ENCODE data around the gene ALK. TPM values are rescaled to one million over a fixed set of nuclear protein-coding genes. Genes with fewer than 3 reads are reported as not detected.
"Not testable (repeated sequence)": the region's sequence is repeated elsewhere in the genome, so short reads cannot be mapped to it uniquely, and the experiment has no call there.

ALK gene
- total RNA-seq, 1 donor from 2014 or later = not detected

GRCh38 chr2:29262681-29263260 lies 658.6 kb downstream of the ALK start:
- no peak for TF ChIP-seq CTCF (IDR thresholded peaks at IDR 0.05; ENCODE audit: insufficient read depth, low read length, severe bottlenecking)
- no peaks in the 10 kb centered on the region for H3K36me3 ChIP-seq (ENCODE audit: control insufficient read depth, insufficient read depth, low read length)
- FAIRE-seq (no peak), DNase-seq (ENCODE audit: low read depth) (no peak)
- no peaks in the 10 kb centered on the region for H3K27me3 ChIP-seq (ENCODE audit: control insufficient read depth, insufficient read depth, low read length)
- H3K4me3 ChIP-seq (ENCODE audit: low read depth, low read length) = no peak overlapping the region

- no peak for TF ChIP-seq CTCF (IDR thresholded peaks at IDR 0.05; ENCODE audit: insufficient read depth, low read length, severe bottlenecking)
- no peak for DNase-seq (ENCODE audit: low read depth)
- no peaks in the 10 kb centered on the region for H3K27me3 ChIP-seq (ENCODE audit: control insufficient read depth, insufficient read depth, low read length)
- H3K4me3 ChIP-seq (ENCODE audit: low read depth, low read length) = no peak overlapping the region
- H3K36me3 ChIP-seq (ENCODE audit: control insufficient read depth, insufficient read depth, low read length) = no peaks in the 10 kb centered on the region
- FAIRE-seq = no peak
Measured at GRCh38 chr2:29261003-29261402, 660.4 kb downstream of the ALK start.

GRCh38 chr2:29260142-29260772 lies 661.1 kb downstream of the ALK start:
- no peaks in the 10 kb centered on the region for H3K36me3 ChIP-seq (ENCODE audit: control insufficient read depth, insufficient read depth, low read length)
- FAIRE-seq = no peak

GRCh38 chr2:29259221-29259620 lies 662.2 kb downstream of the ALK start:
- FAIRE-seq = no peak
- DNase-seq (ENCODE audit: low read depth) = no peak
- no peak overlapping the region for H3K4me3 ChIP-seq (ENCODE audit: low read depth, low read length)
- H3K27me3 ChIP-seq (ENCODE audit: control insufficient read depth, insufficient read depth, low read length) = peaks cover 4% of the 10 kb centered on the region
- no peaks in the 10 kb centered on the region for H3K36me3 ChIP-seq (ENCODE audit: control insufficient read depth, insufficient read depth, low read length)
- TF ChIP-seq CTCF (IDR thresholded peaks at IDR 0.05; ENCODE audit: insufficient read depth, low read length, severe bottlenecking) = no peak

More at GRCh38 chr2:29260142-29260772, 661.1 kb downstream of the ALK start:
- no peaks in the 10 kb centered on the region for H3K27me3 ChIP-seq (ENCODE audit: control insufficient read depth, insufficient read depth, low read length)
- no peak for TF ChIP-seq CTCF (IDR thresholded peaks at IDR 0.05; ENCODE audit: insufficient read depth, low read length, severe bottlenecking)
- DNase-seq (ENCODE audit: low read depth) = peak; percentile 52
- no peak overlapping the region for H3K4me3 ChIP-seq (ENCODE audit: low read depth, low read length)

- Histone ChIP-seq H3K36me3 (ENCODE audit: control insufficient read depth, insufficient read depth, low read length) (no peaks in the 10 kb centered on the region), H3K4me3 (ENCODE audit: low read depth, low read length) (no peak overlapping the region), H3K27me3 (ENCODE audit: control insufficient read depth, insufficient read depth, low read length) (peaks cover 4% of the 10 kb centered on the region)
- DNase-seq (ENCODE audit: low read depth) = no peak
- TF ChIP-seq CTCF (IDR thresholded peaks at IDR 0.05; ENCODE audit: insufficient read depth, low read length, severe bottlenecking) = no peak
- FAIRE-seq = no peak
Measured at GRCh38 chr2:29255004-29255403, 666.4 kb downstream of the ALK start.

GRCh38 chr2:29253495-29254275 lies 667.7 kb downstream of the ALK start:
- not testable (repeated sequence) for H3K36me3 ChIP-seq (ENCODE audit: control insufficient read depth, insufficient read depth, low read length); DNase-seq (ENCODE audit: low read depth); H3K4me3 ChIP-seq (ENCODE audit: low read depth, low read length); FAIRE-seq; H3K27me3 ChIP-seq (ENCODE audit: control insufficient read depth, insufficient read depth, low read length)
